Neural progenitor cell (in vitro differentiated cells): Measurements from ENCODE around the gene HIVEP1.

Experiments
- CTCF ChIP-seq: fragments of 200-600 bp; sonication (generic); IDR thresholded peaks from 2 replicates; pipeline ENCODE4 v1.5.1; 2017; ENCODE audit warnings: antibody characterized with exemption, mild to moderate bottlenecking
- EZH2phosphoT487 ChIP-seq: fragments of 200-600 bp; sonication (generic); IDR thresholded peaks from 2 replicates; pipeline ENCODE4 v1.6.1; 2017; ENCODE audit warnings: antibody characterized with exemption

- TF ChIP-seq CTCF (no peak), EZH2phosphoT487 (no peak)
Observed at GRCh38 chr6:12110523-12111362, 98.6 kb downstream of the HIVEP1 start.
